PC-9 (cell line): ENCODE data around the gene HLA-C.

Experiments
- CTCF ChIP-seq: fragments of 200-600 bp; sonication (generic); conservative IDR thresholded peaks from 2 replicates; pipeline ENCODE4 v1.6.1; 2017; ENCODE audit warnings: mixed run types, antibody characterized with exemption, mild to moderate bottlenecking, moderate library complexity
- EZH2 ChIP-seq: fragments of 200-600 bp; sonication (generic); IDR thresholded peaks from 2 replicates; pipeline ENCODE4 v1.8.0; 2017; ENCODE audit warnings: antibody characterized with exemption, low read depth

GRCh38 chr6:31289788-31290187 lies 17.9 kb upstream of the HLA-C start:
- TF ChIP-seq CTCF (no peak), EZH2 (no peak)
